Neural progenitor cell (in vitro differentiated cells): ENCODE data around the gene GPRIN3. TPM values are rescaled to one million over a fixed set of nuclear protein-coding genes. Genes with fewer than 3 reads are reported as not detected.

Experiments used
- DNase-seq: peaks from one replicate; pipeline ENCODE4 v3.0.0-alpha.2; 2016; ENCODE audit warnings: low spot score
- H2AFZ ChIP-seq: fragments of 200-600 bp; sonication (generic); replicated peaks from 2 replicates; pipeline ENCODE4 v1.6.1; 2016; ENCODE audit warnings: antibody characterized with exemption
- H3F3A ChIP-seq: fragments of 200-600 bp; sonication (generic); 2 replicates; pipeline ENCODE4 v1.6.1; 2016; ENCODE audit warnings: antibody characterized with exemption, low read depth
- H3K27ac ChIP-seq: fragments of 200-600 bp; sonication (generic); 2 replicates; pipeline ENCODE4 v1.5.1; 2016; ENCODE audit warnings: mild to moderate bottlenecking
- H3K27me3 ChIP-seq: fragments of 200-600 bp; sonication (generic); 2 replicates; pipeline ENCODE4 v1.6.1; 2016; ENCODE audit warnings: mild to moderate bottlenecking, moderate library complexity
- H3K36me3 ChIP-seq: fragments of 200-600 bp; sonication (generic); 2 replicates; pipeline ENCODE4 v1.5.1; 2016
- H3K4me1 ChIP-seq: fragments of 200-600 bp; sonication (generic); 2 replicates; pipeline ENCODE4 v1.6.1; 2016; ENCODE audit warnings: mixed run types
- H3K4me2 ChIP-seq: fragments of 200-600 bp; sonication (generic); 2 replicates; pipeline ENCODE4 v1.6.1; 2016
- H3K4me3 ChIP-seq: fragments of 200-600 bp; sonication (generic); 2 replicates; pipeline ENCODE4 v1.5.1; 2016
- H3K79me2 ChIP-seq: fragments of 200-600 bp; sonication (generic); 2 replicates; pipeline ENCODE4 v1.6.1; 2016; ENCODE audit warnings: low read depth
- H3K9ac ChIP-seq: fragments of 200-600 bp; sonication (generic); 2 replicates; pipeline ENCODE4 v1.6.1; 2016
- H3K9me3 ChIP-seq: fragments of 200-600 bp; sonication (generic); 2 replicates; pipeline ENCODE4 v1.5.1; 2016; ENCODE audit warnings: low read depth
- H4K20me1 ChIP-seq: fragments of 200-600 bp; sonication (generic); 2 replicates; pipeline ENCODE4 v1.6.1; 2016; ENCODE audit warnings: low read depth
- H3K27ac Mint-ChIP-seq: 3 replicates; pipeline ENCODE4 v1.8.0; 2021; ENCODE audit warnings: mixed read lengths
- H3K27me3 Mint-ChIP-seq: 2 replicates; pipeline ENCODE4 v1.8.0; 2022; ENCODE audit warnings: low read depth, mild to moderate bottlenecking, inconsistent platforms, moderate library complexity, mixed read lengths; ENCODE audit not compliant: insufficient read depth
- H3K36me3 Mint-ChIP-seq: 3 replicates; pipeline ENCODE4 v1.8.0; 2021; ENCODE audit warnings: mixed read lengths
- H3K4me1 Mint-ChIP-seq: 3 replicates; pipeline ENCODE4 v1.8.0; 2021; ENCODE audit warnings: mixed read lengths
- H3K4me3 Mint-ChIP-seq: 3 replicates; pipeline ENCODE4 v1.8.0; 2021; ENCODE audit warnings: mild to moderate bottlenecking, moderate library complexity, mixed read lengths
- H3K9me3 Mint-ChIP-seq: 3 replicates; pipeline ENCODE4 v1.8.0; 2020; ENCODE audit warnings: mixed read lengths
- CTCF ChIP-seq: fragments of 200-600 bp; sonication (generic); IDR thresholded peaks from 2 replicates; pipeline ENCODE4 v1.5.1; 2017; ENCODE audit warnings: antibody characterized with exemption, mild to moderate bottlenecking
- EZH2 ChIP-seq: fragments of 200-600 bp; sonication (generic); IDR thresholded peaks from 2 replicates; pipeline ENCODE4 v1.6.1; 2017; ENCODE audit warnings: antibody characterized with exemption, mild to moderate bottlenecking, moderate library complexity
- EZH2phosphoT487 ChIP-seq: fragments of 200-600 bp; sonication (generic); IDR thresholded peaks from 2 replicates; pipeline ENCODE4 v1.6.1; 2017; ENCODE audit warnings: antibody characterized with exemption
- total RNA-seq: library from RNA; depleted of rRNA; stranded (reverse); fragments of >200 nt; gene quantifications from 2 replicates; pipeline ENCODE4 v1.2.3, GENCODE V29; 2015; ENCODE audit warnings: low replicate concordance

The GPRIN3 gene
- total RNA-seq, 1 donor from 2014 or later, result 0.15 TPM

- H3K36me3 ChIP-seq, result no peaks in the 10 kb centered on the region
- H3K27ac ChIP-seq, result no peak overlapping the region
- Mint-ChIP-seq H3K9me3 (no peaks in the 10 kb centered on the region), H3K36me3 (no peaks in the 10 kb centered on the region), H3K4me3 (no peak overlapping the region), H3K27ac (no peak overlapping the region), H3K4me1 (peaks cover 16% of the 10 kb centered on the region), H3K27me3 (peaks cover 7% of the 10 kb centered on the region)
- TF ChIP-seq CTCF (no peak), EZH2 (no peak), EZH2phosphoT487 (no peak)
- H3K9ac ChIP-seq, result no peak overlapping the region
- no peak overlapping the region for H3K4me3 ChIP-seq
- H3F3A ChIP-seq, result no peaks in the 10 kb centered on the region
- no peak for DNase-seq
- no peaks in the 10 kb centered on the region for H3K9me3 ChIP-seq
- peaks cover 38% of the 10 kb centered on the region for H3K27me3 ChIP-seq
- no peaks in the 10 kb centered on the region for H3K4me1 ChIP-seq
- no peak overlapping the region for H3K4me2 ChIP-seq
- no peaks in the 10 kb centered on the region for H3K79me2 ChIP-seq
- H4K20me1 ChIP-seq, result no peaks in the 10 kb centered on the region
- no peak overlapping the region for H2AFZ ChIP-seq
Measured at GRCh38 chr4:89303814-89304388, 3.7 kb downstream of the GPRIN3 start.

- Mint-ChIP-seq H3K36me3 (no peaks in the 10 kb centered on the region), H3K4me1 (peaks cover 12% of the 10 kb centered on the region), H3K4me3 (no peak overlapping the region), H3K9me3 (no peaks in the 10 kb centered on the region), H3K27me3 (peaks cover 5% of the 10 kb centered on the region), H3K27ac (no peak overlapping the region)
- peaks cover 32% of the 10 kb centered on the region for H3K27me3 ChIP-seq
- H3K4me1 ChIP-seq, result no peaks in the 10 kb centered on the region
- no peaks in the 10 kb centered on the region for H3K79me2 ChIP-seq
- H3K4me2 ChIP-seq, result no peak overlapping the region
- no peaks in the 10 kb centered on the region for H4K20me1 ChIP-seq
- no peaks in the 10 kb centered on the region for H3F3A ChIP-seq
- no peak for TF ChIP-seq EZH2phosphoT487
- no peak for TF ChIP-seq CTCF
- no peak for TF ChIP-seq EZH2
- no peak overlapping the region for H3K9ac ChIP-seq
- no peaks in the 10 kb centered on the region for H3K36me3 ChIP-seq
- no peak for DNase-seq
- no peak overlapping the region for H3K4me3 ChIP-seq
- H2AFZ ChIP-seq, result no peak overlapping the region
- no peak overlapping the region for H3K27ac ChIP-seq
- H3K9me3 ChIP-seq, result no peaks in the 10 kb centered on the region
Measured at GRCh38 chr4:89303177-89303576, 4.4 kb downstream of the GPRIN3 start.

GRCh38 chr4:89301902-89302301 is 5.7 kb downstream of the GPRIN3 start:
- no peak overlapping the region for H3K27ac ChIP-seq
- no peaks in the 10 kb centered on the region for H3F3A ChIP-seq
- no peak overlapping the region for H2AFZ ChIP-seq
- peaks cover 23% of the 10 kb centered on the region for H3K27me3 ChIP-seq
- Mint-ChIP-seq H3K27me3 (peaks cover 3% of the 10 kb centered on the region), H3K9me3 (no peaks in the 10 kb centered on the region), H3K4me3 (no peak overlapping the region), H3K4me1 (peaks cover 7% of the 10 kb centered on the region), H3K36me3 (no peaks in the 10 kb centered on the region), H3K27ac (no peak overlapping the region)
- H3K9me3 ChIP-seq, result no peaks in the 10 kb centered on the region
- no peaks in the 10 kb centered on the region for H4K20me1 ChIP-seq
- no peaks in the 10 kb centered on the region for H3K79me2 ChIP-seq
- H3K36me3 ChIP-seq, result no peaks in the 10 kb centered on the region
- H3K4me2 ChIP-seq, result no peak overlapping the region
- H3K4me3 ChIP-seq, result no peak overlapping the region
- H3K9ac ChIP-seq, result no peak overlapping the region
- TF ChIP-seq EZH2phosphoT487 (no peak), CTCF (no peak), EZH2 (no peak)
- no peak for DNase-seq
- no peaks in the 10 kb centered on the region for H3K4me1 ChIP-seq
